ENCODE data around the gene RFTN2.

Gene RFTN2

GRCh38 chr2:197672371-197672893 lies 3.0 kb downstream of the RFTN2 start:
- no peak for DNase-seq (ENCODE audit: low read depth)
- H3K4me3 ChIP-seq (ENCODE audit: low read length) = no peak overlapping the region
- TF ChIP-seq CTCF (conservative IDR thresholded peaks at IDR 0.05; ENCODE audit: low read depth, low read length) = no peak

GRCh38 chr2:197669077-197669476 lies 6.3 kb downstream of the RFTN2 start:
- no peak overlapping the region for H3K4me3 ChIP-seq (ENCODE audit: low read length)
- no peak for DNase-seq (ENCODE audit: low read depth)
- no peak for TF ChIP-seq CTCF (conservative IDR thresholded peaks at IDR 0.05; ENCODE audit: low read depth, low read length)

GRCh38 chr2:197668296-197668695 lies 7.1 kb downstream of the RFTN2 start:
- no peak for TF ChIP-seq CTCF (conservative IDR thresholded peaks at IDR 0.05; ENCODE audit: low read depth, low read length)
- no peak overlapping the region for H3K4me3 ChIP-seq (ENCODE audit: low read length)
- no peak for DNase-seq (ENCODE audit: low read depth)

- H3K4me3 ChIP-seq (ENCODE audit: low read length) = no peak overlapping the region
- TF ChIP-seq CTCF (conservative IDR thresholded peaks at IDR 0.05; ENCODE audit: low read depth, low read length) = no peak
- DNase-seq (ENCODE audit: low read depth) = no peak
These were observed 9.1 kb downstream of the RFTN2 start for GRCh38 chr2:197666277-197666676.

GRCh38 chr2:197661626-197662025 lies 13.8 kb downstream of the RFTN2 start:
- no peak overlapping the region for H3K4me3 ChIP-seq (ENCODE audit: low read length)
- TF ChIP-seq CTCF (conservative IDR thresholded peaks at IDR 0.05; ENCODE audit: low read depth, low read length) = no peak
- no peak for DNase-seq (ENCODE audit: low read depth)

DNA sequence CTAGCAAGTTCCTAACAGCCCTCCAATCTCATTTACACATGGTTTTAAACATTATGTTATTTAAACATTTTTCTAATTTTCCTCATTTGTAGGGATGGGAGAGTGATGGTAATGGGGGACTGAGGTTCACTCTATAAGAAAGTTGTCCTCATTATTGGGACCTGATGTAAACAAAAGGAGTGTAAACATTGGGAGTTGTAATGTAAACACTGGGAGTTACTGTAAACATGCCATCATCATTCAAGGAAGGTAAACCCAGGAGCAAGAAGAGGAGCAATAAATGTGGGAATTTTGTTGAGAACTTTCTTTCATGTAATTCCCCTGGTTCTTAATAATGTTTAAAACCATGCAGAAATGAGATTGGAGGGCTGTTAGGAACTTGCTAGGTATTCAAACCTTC lies 17.8 kb downstream of the RFTN2 start:
- TF ChIP-seq CTCF (conservative IDR thresholded peaks at IDR 0.05; ENCODE audit: low read depth, low read length) = no peak
- DNase-seq (ENCODE audit: low read depth) = no peak
- no peak overlapping the region for H3K4me3 ChIP-seq (ENCODE audit: low read length)

- no peak overlapping the region for H3K4me3 ChIP-seq (ENCODE audit: low read length)
- DNase-seq (ENCODE audit: low read depth) = no peak
- TF ChIP-seq CTCF (conservative IDR thresholded peaks at IDR 0.05; ENCODE audit: low read depth, low read length) = no peak
These were observed 27.3 kb downstream of the RFTN2 start for GRCh38 chr2:197647961-197648690.

Data from retinal pigment epithelial cell (primary cell).